ENCODE measurements around the gene ADGRA1.

DNA sequence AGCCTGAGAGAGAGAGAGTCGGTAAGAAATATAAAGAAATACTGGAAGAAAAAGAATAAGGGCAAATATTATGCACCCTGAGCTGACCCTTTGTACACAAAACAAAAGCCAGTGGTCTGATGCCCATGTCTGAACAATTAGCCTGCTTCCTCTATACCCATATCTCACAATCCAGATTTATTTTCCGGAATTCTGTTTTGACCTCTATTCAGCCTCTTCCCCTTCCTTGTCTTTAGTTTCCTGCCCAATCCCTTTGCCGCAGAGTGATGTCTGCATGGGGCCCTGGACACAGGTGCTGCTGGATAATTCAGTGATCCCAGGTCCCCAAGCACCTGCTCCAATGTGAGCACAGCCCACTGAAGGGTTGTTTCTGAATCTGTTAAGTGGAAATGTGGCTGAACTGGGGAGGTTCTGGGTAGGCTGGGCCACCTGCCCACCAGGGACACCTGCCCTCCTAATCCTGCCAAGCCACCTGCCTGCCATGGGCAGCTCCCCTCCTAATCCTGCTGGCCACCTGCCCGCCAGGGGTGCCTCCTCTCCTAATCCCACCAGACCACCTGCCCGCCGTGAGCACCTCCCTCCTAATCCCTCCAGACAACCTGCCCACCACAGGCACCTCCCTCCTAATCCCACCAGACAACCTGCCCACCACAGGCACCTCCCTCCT lies 23.0 kb downstream of the ADGRA1 start:
- TF ChIP-seq POLR2A (IDR thresholded peaks at IDR 0.05): no peak
- TF ChIP-seq, protein P1, sequence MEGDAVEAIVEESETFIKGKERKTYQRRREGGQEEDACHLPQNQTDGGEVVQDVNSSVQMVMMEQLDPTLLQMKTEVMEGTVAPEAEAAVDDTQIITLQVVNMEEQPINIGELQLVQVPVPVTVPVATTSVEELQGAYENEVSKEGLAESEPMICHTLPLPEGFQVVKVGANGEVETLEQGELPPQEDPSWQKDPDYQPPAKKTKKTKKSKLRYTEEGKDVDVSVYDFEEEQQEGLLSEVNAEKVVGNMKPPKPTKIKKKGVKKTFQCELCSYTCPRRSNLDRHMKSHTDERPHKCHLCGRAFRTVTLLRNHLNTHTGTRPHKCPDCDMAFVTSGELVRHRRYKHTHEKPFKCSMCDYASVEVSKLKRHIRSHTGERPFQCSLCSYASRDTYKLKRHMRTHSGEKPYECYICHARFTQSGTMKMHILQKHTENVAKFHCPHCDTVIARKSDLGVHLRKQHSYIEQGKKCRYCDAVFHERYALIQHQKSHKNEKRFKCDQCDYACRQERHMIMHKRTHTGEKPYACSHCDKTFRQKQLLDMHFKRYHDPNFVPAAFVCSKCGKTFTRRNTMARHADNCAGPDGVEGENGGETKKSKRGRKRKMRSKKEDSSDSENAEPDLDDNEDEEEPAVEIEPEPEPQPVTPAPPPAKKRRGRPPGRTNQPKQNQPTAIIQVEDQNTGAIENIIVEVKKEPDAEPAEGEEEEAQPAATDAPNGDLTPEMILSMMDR (IDR thresholded peaks at IDR 0.05): no peak
